Stimulated activated CD8-positive, alpha-beta memory T cell treated with anti-CD3 and anti-CD28 coated beads, Interleukin-4, amount 100 ng/mL, for 24 hours (primary cell): ENCODE data around the gene ARHGAP35.
"Not testable (repeated sequence)": the region's sequence is repeated elsewhere in the genome, so short reads cannot be mapped to it uniquely, and the experiment has no call there.

ENCODE experiments used
- DNase-seq: peaks from one replicate; pipeline ENCODE4 v3.0.0-alpha.2; 2020; ENCODE audit warnings: low read depth

ARHGAP35 gene

DNA sequence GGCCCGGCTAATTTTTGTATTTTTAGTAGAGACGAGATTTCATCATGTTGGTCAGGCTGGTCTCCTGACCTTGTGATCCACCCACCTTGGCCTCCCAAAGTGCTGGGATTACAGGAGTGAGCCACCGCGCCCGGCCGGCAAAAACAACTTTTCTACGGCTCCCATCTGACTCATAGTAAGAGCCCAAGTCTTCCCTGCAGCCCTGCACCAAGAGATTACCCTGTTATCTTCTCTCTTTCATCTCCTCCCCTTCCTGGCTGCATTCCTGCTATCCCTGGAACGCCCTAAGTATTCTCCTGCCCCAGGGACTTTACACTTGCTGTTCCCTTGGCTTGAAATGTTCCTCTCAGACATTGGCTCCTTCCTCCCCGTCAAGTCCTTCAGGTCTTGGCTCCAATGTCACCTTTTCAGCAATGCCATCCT is 16.7 kb upstream of the ARHGAP35 start:
- no peak for DNase-seq

DNA sequence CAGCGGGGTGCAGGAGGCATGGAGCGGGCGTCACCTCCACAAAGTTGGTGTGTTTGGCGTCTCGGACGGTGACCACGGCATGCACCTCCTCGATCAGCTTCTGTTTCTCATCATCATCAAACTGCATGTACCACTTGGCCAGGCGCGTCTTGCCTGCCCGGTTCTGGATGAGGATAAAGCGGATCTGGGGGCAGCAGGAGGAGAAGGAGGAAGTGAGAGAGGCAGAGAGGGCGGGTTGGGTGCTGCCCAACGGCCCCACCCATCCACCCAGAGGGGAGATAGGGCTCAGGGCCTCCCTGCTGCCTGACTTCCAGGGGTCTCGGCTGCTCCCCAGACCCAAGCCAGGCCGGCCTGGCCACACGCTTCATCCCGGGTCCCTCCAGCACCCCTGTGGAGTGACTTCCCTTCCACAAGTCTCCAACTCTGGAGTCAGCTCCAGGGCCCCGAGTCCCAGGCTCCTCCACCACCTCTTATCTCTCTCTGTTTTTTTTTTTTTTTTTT is 14.8 kb upstream of the ARHGAP35 start:
- DNase-seq = no peak

DNA sequence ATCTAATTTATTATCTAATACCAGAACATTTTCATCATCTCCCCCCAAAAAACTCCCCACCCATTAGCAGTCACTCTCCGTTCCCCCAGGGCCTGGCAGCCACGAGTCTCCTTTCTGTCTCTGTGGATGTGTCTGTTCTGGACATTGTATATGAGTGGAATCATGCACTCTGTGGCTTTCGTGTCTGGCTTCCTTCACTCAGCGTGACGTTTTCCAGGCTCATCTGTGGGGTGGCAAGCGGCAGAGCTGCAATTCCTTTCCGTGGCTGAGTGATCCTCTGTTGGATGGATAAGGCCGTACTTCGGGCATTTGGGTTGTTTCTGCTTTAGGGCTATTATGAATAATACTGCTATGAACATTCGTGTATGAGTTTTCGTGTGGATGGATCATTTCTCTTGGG is 13.3 kb upstream of the ARHGAP35 start:
- no peak for DNase-seq

GRCh38 chr19:46848389-46848788 is 12.4 kb upstream of the ARHGAP35 start:
- no peak for DNase-seq

- DNase-seq = no peak
Measured at GRCh38 chr19:46849610-46850009, 11.2 kb upstream of the ARHGAP35 start.

- DNase-seq = peak; percentile 85
Measured at GRCh38 chr19:46850228-46851203, 10.3 kb upstream of the ARHGAP35 start, which contains the start of gene AP2S1. Gene AP2S1 (minus strand): TSS chr19:46850846. CDS start chr19:46850766, 80 bp downstream.

DNA sequence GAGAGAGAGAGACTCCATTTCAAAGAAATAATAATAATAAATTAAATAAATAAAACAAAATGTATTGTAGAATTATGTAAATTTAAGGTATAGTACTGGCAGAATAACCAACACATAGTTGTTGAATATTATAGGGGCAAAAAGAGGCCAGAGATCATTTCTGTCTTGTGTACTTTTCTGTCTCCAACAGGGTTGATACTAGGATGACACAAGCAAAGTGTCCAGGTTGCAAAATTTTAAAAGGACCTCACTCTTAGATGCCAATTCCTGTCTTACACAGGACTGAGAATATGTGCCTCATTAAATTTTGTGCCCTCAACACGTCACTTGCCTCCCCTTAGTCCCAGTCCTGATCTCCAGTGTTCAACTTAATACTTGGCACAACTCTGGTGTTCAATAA is 8.0 kb upstream of the ARHGAP35 start:
- DNase-seq = no peak

GRCh38 chr19:46854698-46855097 is 6.1 kb upstream of the ARHGAP35 start:
- not testable (repeated sequence) for DNase-seq

GRCh38 chr19:46856062-46857022 is 4.5 kb upstream of the ARHGAP35 start:
- DNase-seq = peak; percentile 85

DNA sequence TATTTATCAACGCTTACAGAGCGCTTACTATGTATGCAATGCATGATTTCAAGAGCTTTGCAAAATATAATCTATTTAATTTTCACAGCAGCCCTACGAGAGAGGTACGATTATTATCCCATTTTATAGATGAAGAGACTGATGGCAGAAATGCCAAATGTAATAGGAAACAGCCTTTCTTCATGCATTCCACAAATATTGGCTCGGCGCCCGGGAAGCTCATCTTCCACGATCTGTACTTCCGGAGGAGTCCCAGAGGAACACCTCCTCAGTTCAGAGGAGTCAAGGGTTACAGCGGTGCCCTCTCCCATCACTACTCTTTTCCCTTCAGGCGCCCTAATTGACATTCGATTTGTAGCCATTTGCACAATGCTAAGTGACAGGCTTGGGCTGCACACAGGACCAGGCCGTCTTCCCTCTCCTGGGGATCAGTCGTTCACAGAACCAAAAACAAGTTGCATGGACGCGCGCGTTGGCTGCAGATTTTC is 1.1 kb upstream of the ARHGAP35 start:
- DNase-seq = no peak

- peak; percentile 94 for DNase-seq
Measured at GRCh38 chr19:46860125-46860845, 512 bp upstream of the ARHGAP35 start.

GRCh38 chr19:46861691-46862502 is 1.1 kb downstream of the ARHGAP35 start:
- no peak for DNase-seq

DNA sequence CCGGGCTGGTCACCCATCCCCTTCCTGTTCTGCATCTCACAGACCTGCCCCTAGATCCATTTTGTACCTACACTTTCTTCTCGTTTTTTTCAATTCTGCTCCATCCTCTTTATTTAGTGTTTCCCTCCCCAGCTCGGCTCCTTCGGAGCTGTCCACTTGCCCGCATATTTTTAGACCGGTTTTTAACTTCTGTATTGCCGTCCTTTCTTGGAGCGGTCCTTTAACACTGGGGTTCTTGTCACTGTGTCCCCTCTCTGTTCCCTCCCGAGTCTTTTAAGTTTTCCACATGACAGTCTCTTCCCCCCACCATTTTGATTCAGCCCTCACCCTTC is 1.7 kb downstream of the ARHGAP35 start:
- no peak for DNase-seq

GRCh38 chr19:46862974-46863632 is 2.3 kb downstream of the ARHGAP35 start:
- DNase-seq = no peak

- DNase-seq = no peak
Measured at GRCh38 chr19:46863818-46864629, 3.2 kb downstream of the ARHGAP35 start.

- DNase-seq = no peak
Measured at GRCh38 chr19:46866407-46867136, 5.8 kb downstream of the ARHGAP35 start.

DNA sequence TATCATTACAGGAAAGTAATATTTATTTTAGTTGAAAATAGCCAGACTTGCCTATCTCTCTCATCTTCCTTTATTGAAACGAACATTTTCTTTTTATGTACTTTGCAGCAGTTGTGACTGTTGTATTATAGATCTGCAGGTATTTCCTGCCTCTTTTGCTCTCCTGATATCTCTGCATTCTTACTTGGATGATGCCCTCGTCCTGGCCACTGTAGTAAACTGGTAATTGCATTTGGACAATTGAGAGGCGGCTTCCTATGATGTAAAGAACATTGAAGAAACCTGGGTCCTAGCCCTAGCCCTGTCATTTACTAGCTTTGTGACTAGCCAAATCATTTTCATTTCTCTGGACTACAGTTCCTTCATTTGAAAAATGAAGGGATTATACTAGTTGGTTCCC is 6.4 kb downstream of the ARHGAP35 start:
- DNase-seq = no peak

DNA sequence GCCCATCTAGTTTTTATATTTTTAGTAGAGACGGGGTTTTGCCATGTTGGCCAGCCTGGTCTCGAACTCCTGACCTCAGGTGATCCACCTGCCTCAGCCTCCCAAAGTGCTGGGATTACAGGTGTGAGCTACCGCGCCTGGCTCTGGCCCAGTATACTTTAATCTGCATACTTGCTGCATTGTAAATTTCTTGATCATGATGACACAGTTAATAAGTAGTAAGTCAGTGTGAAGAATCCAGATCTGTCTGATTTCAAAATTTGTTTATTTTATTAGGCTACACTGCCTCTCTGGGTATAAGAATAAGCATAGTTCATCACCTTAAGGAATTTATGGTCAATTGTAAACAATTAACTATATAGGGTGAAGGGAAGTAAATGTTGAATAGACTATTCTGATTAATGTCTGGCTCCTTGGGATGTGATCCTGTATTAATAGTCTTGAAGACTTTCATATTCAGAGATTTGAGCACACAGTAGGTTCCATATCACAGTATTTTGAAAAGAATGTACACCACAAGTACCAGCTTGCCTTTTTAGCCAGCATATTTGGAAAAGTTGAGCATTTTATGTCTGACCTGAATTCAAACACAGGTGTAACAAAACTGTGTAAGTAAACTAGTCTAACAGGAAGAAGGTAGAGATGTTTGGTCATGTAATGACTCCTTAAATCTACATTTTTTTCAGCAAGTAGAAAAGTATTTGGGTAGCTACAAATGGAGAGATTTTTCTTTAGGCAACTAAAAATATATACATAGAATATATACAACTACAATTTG is 7.4 kb downstream of the ARHGAP35 start:
- no peak for DNase-seq
